HepG2 (cell line): ENCODE measurements around the gene ANKRD40. TPM values are rescaled to one million over a fixed set of nuclear protein-coding genes. Genes with fewer than 3 reads are reported as not detected.

Experiments
- ARID5B ChIP-seq: IDR thresholded peaks from 2 replicates; pipeline ENCODE4 v1.4.0; 2020; ENCODE audit warnings: mild to moderate bottlenecking, missing genetic modification reagents
- ATF7-NPFF ChIP-seq: sonication (generic); formaldehyde crosslinking; IDR thresholded peaks from 2 replicates; pipeline ENCODE4 v1.8.1; 2023; ENCODE audit warnings: mild to moderate bottlenecking, low read depth, missing genetic modification reagents, moderate library complexity
- FOXK1 ChIP-seq: sonication (generic); formaldehyde crosslinking; IDR thresholded peaks from 2 replicates; pipeline ENCODE4 v1.4.0; 2020; ENCODE audit warnings: low read depth, missing genetic modification reagents, borderline replicate concordance
- GTF3A ChIP-seq: sonication (generic); formaldehyde crosslinking; conservative IDR thresholded peaks from 2 replicates; pipeline ENCODE4 v1.4.0; 2020; ENCODE audit warnings: mild to moderate bottlenecking, missing genetic modification reagents
- HDAC1 ChIP-seq: sonication (generic); formaldehyde crosslinking; IDR thresholded peaks from 2 replicates; pipeline ENCODE4 v1.5.1; 2020; ENCODE audit warnings: mild to moderate bottlenecking, missing genetic modification reagents
- KDM3A ChIP-seq: IDR thresholded peaks from 2 replicates; pipeline ENCODE4 v1.6.1; 2018; ENCODE audit warnings: low read depth, missing compliant biosample characterization
- MXI1 ChIP-seq: IDR thresholded peaks from 3 replicates; pipeline ENCODE4 v1.6.1; 2012; ENCODE audit warnings: low read depth, low read length, inconsistent platforms, borderline replicate concordance
- NCOA1 ChIP-seq: sonication (generic); formaldehyde crosslinking; IDR thresholded peaks from 2 replicates; pipeline ENCODE4 v1.9.0; 2021; ENCODE audit warnings: missing genetic modification reagents
- RARA ChIP-seq: IDR thresholded peaks from 2 replicates; pipeline ENCODE4 v1.6.1; 2016; ENCODE audit warnings: missing genetic modification reagents, missing compliant biosample characterization
- SALL1 ChIP-seq: sonication (generic); formaldehyde crosslinking; IDR thresholded peaks from 2 replicates; pipeline ENCODE4 v1.8.0; 2022; ENCODE audit warnings: mild to moderate bottlenecking, missing genetic modification reagents
- SMC3 ChIP-seq: IDR thresholded peaks from 2 replicates; pipeline ENCODE4 v1.6.1; 2011; ENCODE audit warnings: low read length, improper control_type of control experiment
- SP140L ChIP-seq: sonication (generic); formaldehyde crosslinking; IDR thresholded peaks from 2 replicates; pipeline ENCODE4 v1.4.0; 2020; ENCODE audit warnings: missing genetic modification reagents, borderline replicate concordance
- XRCC5 ChIP-seq: fragments of 200-400 bp; formaldehyde crosslinking; optimal IDR thresholded peaks from 2 replicates; pipeline ENCODE3; 2017; ENCODE audit warnings: mild to moderate bottlenecking, low read length
- ZNF331 ChIP-seq: sonication (generic); formaldehyde crosslinking; IDR thresholded peaks from 2 replicates; pipeline ENCODE4 v1.4.0; 2020; ENCODE audit warnings: missing genetic modification reagents
- polyA plus RNA-seq, 8 experiments: library from polyadenylated mRNA; depleted of rRNA in 3 of 8; stranded (reverse) in 7 of 8; unstranded in 1 of 8; fragments of >200 nt; fragmentation: Illumina TruSeq in 4 of 8; extraction: Trizol in 4 of 8; gene quantifications; 2 replicates each; pipeline versions ENCODE4 v1.2.1 to v1.2.3, GENCODE V29; 2011 to 2016; ENCODE audit warnings: low read depth in 4 of 8, missing spikeins in 1 of 8, mixed read lengths in 1 of 8; ENCODE audit not compliant: insufficient read depth in 1 of 8
- total RNA-seq, 5 experiments: library from RNA; depleted of rRNA; stranded (reverse); fragments of >200 nt; fragmentation: Illumina TruSeq; extraction: Trizol; gene quantifications; 2 replicates each; pipeline ENCODE4 v1.2.3, GENCODE V29; 2016; ENCODE audit warnings: low read depth in 1 of 5
- TF ChIP-seq, protein P1 (sequence below): sonication (generic); formaldehyde crosslinking; IDR thresholded peaks from 2 replicates; pipeline ENCODE4 v1.4.0; 2020; ENCODE audit warnings: missing genetic modification reagents, low read depth, mild to moderate bottlenecking, borderline replicate concordance
- TF ChIP-seq, protein P2 (sequence below): sonication (generic); formaldehyde crosslinking; conservative IDR thresholded peaks from 2 replicates; pipeline ENCODE4 v1.4.0; 2020; ENCODE audit warnings: missing genetic modification reagents
- TF ChIP-seq, protein P3 (sequence below): sonication (generic); formaldehyde crosslinking; IDR thresholded peaks from 2 replicates; pipeline ENCODE4 v1.5.0; 2020; ENCODE audit warnings: mild to moderate bottlenecking, missing genetic modification reagents, moderate library complexity

ANKRD40 gene
- total and polyA plus RNA-seq, 2 of the 13 experiments (the other 11 are each of a cell fraction or from before 2014, with no cell fraction given) = 35.0 to 46.4 TPM

- TF ChIP-seq HDAC1 (0 out of 2 replicates have a peak, but pooled peaks have one; percentile 26), FOXK1 (CRISPR knock-in tag) (no peak), GTF3A (no peak), ATF7-NPFF (0 out of 2 replicates have a peak, but pooled peaks have one; percentile 32), SP140L (CRISPR knock-in tag) (no peak), MXI1 (peak; percentile 18; the same call in 1 of the 3 replicates), ZNF331 (no peak), NCOA1 (CRISPR knock-in tag) (no peak), KDM3A (CRISPR knock-in tag) (0 out of 2 replicates have a peak, but pooled peaks have one; percentile 7), RARA (CRISPR knock-in tag) (0 out of 2 replicates have a peak, but pooled peaks have one; percentile 40), SALL1 (CRISPR knock-in tag) (0 out of 2 replicates have a peak, but pooled peaks have one; percentile 6), XRCC5 (peak; percentile 67), ARID5B (no peak; the same call in 1 of the 2 replicates), SMC3 (no peak)
- TF ChIP-seq, protein P1, sequence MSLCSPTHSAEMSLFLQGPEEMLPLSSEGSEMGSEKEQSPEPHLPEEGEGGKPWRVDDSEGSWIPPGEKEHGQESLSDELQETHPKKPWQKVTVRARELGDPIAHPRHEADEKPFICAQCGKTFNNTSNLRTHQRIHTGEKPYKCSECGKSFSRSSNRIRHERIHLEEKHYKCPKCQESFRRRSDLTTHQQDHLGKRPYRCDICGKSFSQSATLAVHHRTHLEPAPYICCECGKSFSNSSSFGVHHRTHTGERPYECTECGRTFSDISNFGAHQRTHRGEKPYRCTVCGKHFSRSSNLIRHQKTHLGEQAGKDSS (CRISPR knock-in tag) = 0 out of 2 replicates have a peak, but pooled peaks have one; percentile 6
- TF ChIP-seq, protein P2, sequence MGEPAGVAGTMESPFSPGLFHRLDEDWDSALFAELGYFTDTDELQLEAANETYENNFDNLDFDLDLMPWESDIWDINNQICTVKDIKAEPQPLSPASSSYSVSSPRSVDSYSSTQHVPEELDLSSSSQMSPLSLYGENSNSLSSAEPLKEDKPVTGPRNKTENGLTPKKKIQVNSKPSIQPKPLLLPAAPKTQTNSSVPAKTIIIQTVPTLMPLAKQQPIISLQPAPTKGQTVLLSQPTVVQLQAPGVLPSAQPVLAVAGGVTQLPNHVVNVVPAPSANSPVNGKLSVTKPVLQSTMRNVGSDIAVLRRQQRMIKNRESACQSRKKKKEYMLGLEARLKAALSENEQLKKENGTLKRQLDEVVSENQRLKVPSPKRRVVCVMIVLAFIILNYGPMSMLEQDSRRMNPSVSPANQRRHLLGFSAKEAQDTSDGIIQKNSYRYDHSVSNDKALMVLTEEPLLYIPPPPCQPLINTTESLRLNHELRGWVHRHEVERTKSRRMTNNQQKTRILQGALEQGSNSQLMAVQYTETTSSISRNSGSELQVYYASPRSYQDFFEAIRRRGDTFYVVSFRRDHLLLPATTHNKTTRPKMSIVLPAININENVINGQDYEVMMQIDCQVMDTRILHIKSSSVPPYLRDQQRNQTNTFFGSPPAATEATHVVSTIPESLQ (CRISPR knock-in tag) = no peak
- TF ChIP-seq, protein P3, sequence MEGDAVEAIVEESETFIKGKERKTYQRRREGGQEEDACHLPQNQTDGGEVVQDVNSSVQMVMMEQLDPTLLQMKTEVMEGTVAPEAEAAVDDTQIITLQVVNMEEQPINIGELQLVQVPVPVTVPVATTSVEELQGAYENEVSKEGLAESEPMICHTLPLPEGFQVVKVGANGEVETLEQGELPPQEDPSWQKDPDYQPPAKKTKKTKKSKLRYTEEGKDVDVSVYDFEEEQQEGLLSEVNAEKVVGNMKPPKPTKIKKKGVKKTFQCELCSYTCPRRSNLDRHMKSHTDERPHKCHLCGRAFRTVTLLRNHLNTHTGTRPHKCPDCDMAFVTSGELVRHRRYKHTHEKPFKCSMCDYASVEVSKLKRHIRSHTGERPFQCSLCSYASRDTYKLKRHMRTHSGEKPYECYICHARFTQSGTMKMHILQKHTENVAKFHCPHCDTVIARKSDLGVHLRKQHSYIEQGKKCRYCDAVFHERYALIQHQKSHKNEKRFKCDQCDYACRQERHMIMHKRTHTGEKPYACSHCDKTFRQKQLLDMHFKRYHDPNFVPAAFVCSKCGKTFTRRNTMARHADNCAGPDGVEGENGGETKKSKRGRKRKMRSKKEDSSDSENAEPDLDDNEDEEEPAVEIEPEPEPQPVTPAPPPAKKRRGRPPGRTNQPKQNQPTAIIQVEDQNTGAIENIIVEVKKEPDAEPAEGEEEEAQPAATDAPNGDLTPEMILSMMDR (CRISPR knock-in tag) = no peak
Observed at GRCh38 chr17:50689251-50689650, 18.5 kb downstream of the ANKRD40 start (continued).
